Measurements from ENCODE around the gene SLFN11.

GRCh38 chr17:35407531-35407930 lies 34.1 kb upstream of the SLFN11 start:
- TF ChIP-seq CTCF (IDR thresholded peaks at IDR 0.05) (no peak), POLR2AphosphoS5 (IDR thresholded peaks at IDR 0.05) (no peak), EP300 (IDR thresholded peaks at IDR 0.05) (no peak), POLR2A (IDR thresholded peaks at IDR 0.05) (no peak)
